Measurements from ENCODE around the gene PTPRA. TPM values are rescaled to one million over a fixed set of nuclear protein-coding genes. Genes with fewer than 3 reads are reported as not detected.

Gene PTPRA
- total RNA-seq, 1 experiment from 2014 or later = 58.4 TPM

- H3K4me3 ChIP-seq (ENCODE audit: low read length) = no peak overlapping the region
- H3K36me3 ChIP-seq (ENCODE audit: insufficient read depth, low read length) = peaks cover 13% of the 10 kb centered on the region; the same call in 1 of the 2 replicates
- no peak overlapping the region for H3K9ac ChIP-seq (ENCODE audit: low read length)
- H3K9me3 ChIP-seq (ENCODE audit: low read length) = no peaks in the 10 kb centered on the region
- H3K79me2 ChIP-seq (ENCODE audit: low read length) = peaks cover 90% of the 10 kb centered on the region
- DNase-seq = no peak
- H3K27ac ChIP-seq (ENCODE audit: low read length) = no peak overlapping the region
- H3K9me2 ChIP-seq (replicated peaks; ENCODE audit: insufficient read depth, low read length) = no peaks in the 10 kb centered on the region
- no peaks in the 10 kb centered on the region for H3K27me3 ChIP-seq (ENCODE audit: low read length)
- peaks cover 33% of the 10 kb centered on the region for H3K4me1 ChIP-seq (ENCODE audit: low read length)
- no peaks in the 10 kb centered on the region for H4K20me1 ChIP-seq (ENCODE audit: insufficient read depth, low read depth, low read length)
- no peak overlapping the region for H3K4me2 ChIP-seq (ENCODE audit: low read depth, low read length, poor library complexity, severe bottlenecking)
- H2AFZ ChIP-seq (ENCODE audit: low read length) = no peak overlapping the region
These were observed 49.7 kb downstream of the PTPRA start for GRCh38 chr20:2922957-2923356.

GRCh38 chr20:2930538-2930937, 57.3 kb downstream of the PTPRA start:
- Histone ChIP-seq H3K4me1 (ENCODE audit: low read length) (no peaks in the 10 kb centered on the region), H3K9me2 (replicated peaks; ENCODE audit: insufficient read depth, low read length) (no peaks in the 10 kb centered on the region), H2AFZ (ENCODE audit: low read length) (no peak overlapping the region), H3K9ac (ENCODE audit: low read length) (no peak overlapping the region), H3K36me3 (ENCODE audit: insufficient read depth, low read length) (no peaks in the 10 kb centered on the region), H3K79me2 (ENCODE audit: low read length) (peaks cover 88% of the 10 kb centered on the region), H4K20me1 (ENCODE audit: insufficient read depth, low read depth, low read length) (no peaks in the 10 kb centered on the region), H3K27ac (ENCODE audit: low read length) (no peak overlapping the region), H3K27me3 (ENCODE audit: low read length) (no peaks in the 10 kb centered on the region), H3K4me3 (ENCODE audit: low read length) (no peak overlapping the region), H3K4me2 (ENCODE audit: low read depth, low read length, poor library complexity, severe bottlenecking) (no peak overlapping the region), H3K9me3 (ENCODE audit: low read length) (no peaks in the 10 kb centered on the region)
- DNase-seq = no peak

GRCh38 chr20:2932498-2932897, 59.2 kb downstream of the PTPRA start:
- Histone ChIP-seq H4K20me1 (ENCODE audit: insufficient read depth, low read depth, low read length) (no peaks in the 10 kb centered on the region), H3K4me3 (ENCODE audit: low read length) (no peak overlapping the region), H3K27me3 (ENCODE audit: low read length) (no peaks in the 10 kb centered on the region), H3K4me1 (ENCODE audit: low read length) (no peaks in the 10 kb centered on the region), H3K9me2 (replicated peaks; ENCODE audit: insufficient read depth, low read length) (no peaks in the 10 kb centered on the region), H3K9ac (ENCODE audit: low read length) (no peak overlapping the region), H2AFZ (ENCODE audit: low read length) (no peak overlapping the region), H3K9me3 (ENCODE audit: low read length) (no peaks in the 10 kb centered on the region), H3K27ac (ENCODE audit: low read length) (no peak overlapping the region), H3K4me2 (ENCODE audit: low read depth, low read length, poor library complexity, severe bottlenecking) (no peak overlapping the region), H3K36me3 (ENCODE audit: insufficient read depth, low read length) (no peaks in the 10 kb centered on the region), H3K79me2 (ENCODE audit: low read length) (peaks cover 88% of the 10 kb centered on the region)
- DNase-seq = no peak

GRCh38 chr20:2937902-2938301, 64.6 kb downstream of the PTPRA start:
- H3K27me3 ChIP-seq (ENCODE audit: low read length) = no peaks in the 10 kb centered on the region
- H3K79me2 ChIP-seq (ENCODE audit: low read length) = peaks cover 86% of the 10 kb centered on the region
- H3K9me3 ChIP-seq (ENCODE audit: low read length) = no peaks in the 10 kb centered on the region
- no peak overlapping the region for H3K9ac ChIP-seq (ENCODE audit: low read length)
- H3K4me2 ChIP-seq (ENCODE audit: low read depth, low read length, poor library complexity, severe bottlenecking) = no peak overlapping the region
- DNase-seq = no peak
- peaks cover 3% of the 10 kb centered on the region; the same call in 1 of the 2 replicates for H3K4me1 ChIP-seq (ENCODE audit: low read length)
- no peak overlapping the region for H3K4me3 ChIP-seq (ENCODE audit: low read length)
- no peaks in the 10 kb centered on the region for H4K20me1 ChIP-seq (ENCODE audit: insufficient read depth, low read depth, low read length)
- H3K27ac ChIP-seq (ENCODE audit: low read length) = no peak overlapping the region
- H3K9me2 ChIP-seq (replicated peaks; ENCODE audit: insufficient read depth, low read length) = no peaks in the 10 kb centered on the region
- H2AFZ ChIP-seq (ENCODE audit: low read length) = no peak overlapping the region
- H3K36me3 ChIP-seq (ENCODE audit: insufficient read depth, low read length) = no peaks in the 10 kb centered on the region

GRCh38 chr20:2942439-2942838, 69.2 kb downstream of the PTPRA start:
- no peaks in the 10 kb centered on the region for H3K36me3 ChIP-seq (ENCODE audit: insufficient read depth, low read length)
- H3K4me2 ChIP-seq (ENCODE audit: low read depth, low read length, poor library complexity, severe bottlenecking) = no peak overlapping the region

GRCh38 chr20:2946988-2947961, 74.0 kb downstream of the PTPRA start:
- H3K9ac ChIP-seq (ENCODE audit: low read length) = no peak overlapping the region
- no peaks in the 10 kb centered on the region for H3K9me3 ChIP-seq (ENCODE audit: low read length)

More at GRCh38 chr20:2942439-2942838, 69.2 kb downstream of the PTPRA start:
- Histone ChIP-seq H3K9me3 (ENCODE audit: low read length) (no peaks in the 10 kb centered on the region), H3K9me2 (replicated peaks; ENCODE audit: insufficient read depth, low read length) (no peaks in the 10 kb centered on the region), H3K9ac (ENCODE audit: low read length) (no peak overlapping the region), H3K4me3 (ENCODE audit: low read length) (no peak overlapping the region), H3K27me3 (ENCODE audit: low read length) (no peaks in the 10 kb centered on the region), H4K20me1 (ENCODE audit: insufficient read depth, low read depth, low read length) (no peaks in the 10 kb centered on the region), H2AFZ (ENCODE audit: low read length) (no peak overlapping the region), H3K4me1 (ENCODE audit: low read length) (peaks cover 3% of the 10 kb centered on the region; the same call in 1 of the 2 replicates), H3K27ac (ENCODE audit: low read length) (no peak overlapping the region), H3K79me2 (ENCODE audit: low read length) (peaks cover 84% of the 10 kb centered on the region)
- no peak for DNase-seq

GRCh38 chr20:2948968-2949367, 75.7 kb downstream of the PTPRA start:
- H3K79me2 ChIP-seq (ENCODE audit: low read length) = peaks cover 72% of the 10 kb centered on the region
- no peaks in the 10 kb centered on the region for H4K20me1 ChIP-seq (ENCODE audit: insufficient read depth, low read depth, low read length)
- no peak overlapping the region for H3K27ac ChIP-seq (ENCODE audit: low read length)
- no peak overlapping the region for H3K4me2 ChIP-seq (ENCODE audit: low read depth, low read length, poor library complexity, severe bottlenecking)
- H3K27me3 ChIP-seq (ENCODE audit: low read length) = no peaks in the 10 kb centered on the region
- H3K36me3 ChIP-seq (ENCODE audit: insufficient read depth, low read length) = no peaks in the 10 kb centered on the region
- no peaks in the 10 kb centered on the region for H3K9me3 ChIP-seq (ENCODE audit: low read length)
- H3K9ac ChIP-seq (ENCODE audit: low read length) = no peak overlapping the region
- no peak overlapping the region for H2AFZ ChIP-seq (ENCODE audit: low read length)
- no peak for DNase-seq
- no peak overlapping the region for H3K4me3 ChIP-seq (ENCODE audit: low read length)
- no peaks in the 10 kb centered on the region for H3K4me1 ChIP-seq (ENCODE audit: low read length)
- no peaks in the 10 kb centered on the region for H3K9me2 ChIP-seq (replicated peaks; ENCODE audit: insufficient read depth, low read length)

More at GRCh38 chr20:2946988-2947961, 74.0 kb downstream of the PTPRA start:
- DNase-seq = no peak
- Histone ChIP-seq H3K27ac (ENCODE audit: low read length) (no peak overlapping the region), H3K4me2 (ENCODE audit: low read depth, low read length, poor library complexity, severe bottlenecking) (no peak overlapping the region), H3K9me2 (replicated peaks; ENCODE audit: insufficient read depth, low read length) (no peaks in the 10 kb centered on the region), H3K27me3 (ENCODE audit: low read length) (no peaks in the 10 kb centered on the region), H3K36me3 (ENCODE audit: insufficient read depth, low read length) (no peaks in the 10 kb centered on the region), H2AFZ (ENCODE audit: low read length) (no peak overlapping the region), H3K4me1 (ENCODE audit: low read length) (no peaks in the 10 kb centered on the region), H3K79me2 (ENCODE audit: low read length) (peaks cover 69% of the 10 kb centered on the region), H3K4me3 (ENCODE audit: low read length) (no peak overlapping the region), H4K20me1 (ENCODE audit: insufficient read depth, low read depth, low read length) (no peaks in the 10 kb centered on the region)

GRCh38 chr20:2952766-2953165, 79.5 kb downstream of the PTPRA start:
- Histone ChIP-seq H3K79me2 (ENCODE audit: low read length) (peaks cover 78% of the 10 kb centered on the region), H3K4me2 (ENCODE audit: low read depth, low read length, poor library complexity, severe bottlenecking) (no peak overlapping the region), H3K4me1 (ENCODE audit: low read length) (no peaks in the 10 kb centered on the region; the same call in 1 of the 2 replicates), H3K4me3 (ENCODE audit: low read length) (no peak overlapping the region), H3K27ac (ENCODE audit: low read length) (no peak overlapping the region), H2AFZ (ENCODE audit: low read length) (no peak overlapping the region), H3K9ac (ENCODE audit: low read length) (no peak overlapping the region), H3K27me3 (ENCODE audit: low read length) (no peaks in the 10 kb centered on the region), H3K9me3 (ENCODE audit: low read length) (no peaks in the 10 kb centered on the region), H4K20me1 (ENCODE audit: insufficient read depth, low read depth, low read length) (no peaks in the 10 kb centered on the region), H3K36me3 (ENCODE audit: insufficient read depth, low read length) (peaks cover 3% of the 10 kb centered on the region; the same call in 1 of the 2 replicates), H3K9me2 (replicated peaks; ENCODE audit: insufficient read depth, low read length) (no peaks in the 10 kb centered on the region)
- no peak for DNase-seq

Data from Karpas-422 (cell line).